Karpas-422 (cell line): ENCODE measurements around the gene PID1. TPM values are rescaled to one million over a fixed set of nuclear protein-coding genes. Genes with fewer than 3 reads are reported as not detected.

Source experiments
- DNase-seq: peaks from one replicate; pipeline ENCODE4 v3.0.0-alpha.2; 2015
- H2AFZ ChIP-seq: fragments of 200-600 bp; sonication (generic); 2 replicates; pipeline ENCODE4 v1.6.1; 2014; ENCODE audit warnings: antibody characterized with exemption, low read length, mixed read lengths
- H3K27ac ChIP-seq: fragments of 200-600 bp; sonication (generic); 2 replicates; pipeline ENCODE4 v1.5.1; 2014; ENCODE audit warnings: mild to moderate bottlenecking, low read length, moderate library complexity
- H3K27me3 ChIP-seq: fragments of 200-600 bp; sonication (generic); 2 replicates; pipeline ENCODE4 v1.6.1; 2014; ENCODE audit warnings: low read length, mixed read lengths
- H3K36me3 ChIP-seq: fragments of 200-600 bp; sonication (generic); 2 replicates; pipeline ENCODE4 v1.6.1; 2014; ENCODE audit warnings: low read length, mixed read lengths; ENCODE audit not compliant: insufficient read depth
- H3K4me1 ChIP-seq: fragments of 200-600 bp; sonication (generic); 2 replicates; pipeline ENCODE4 v1.6.1; 2014; ENCODE audit warnings: mild to moderate bottlenecking, low read length, mixed read lengths
- H3K4me2 ChIP-seq: fragments of 200-600 bp; sonication (generic); 2 replicates; pipeline ENCODE4 v1.6.1; 2014; ENCODE audit warnings: low read length, low read depth, mild to moderate bottlenecking; ENCODE audit not compliant: poor library complexity, severe bottlenecking
- H3K4me3 ChIP-seq: fragments of 200-600 bp; sonication (generic); 2 replicates; pipeline ENCODE4 v1.5.1; 2014; ENCODE audit warnings: mild to moderate bottlenecking, antibody characterized with exemption, low read length, mixed read lengths
- H3K79me2 ChIP-seq: fragments of 200-600 bp; sonication (generic); 2 replicates; pipeline ENCODE4 v1.6.1; 2014; ENCODE audit warnings: mild to moderate bottlenecking, low read length, mixed read lengths
- H3K9ac ChIP-seq: fragments of 200-600 bp; sonication (generic); 2 replicates; pipeline ENCODE4 v1.6.0; 2014; ENCODE audit warnings: low read length
- H3K9me2 ChIP-seq: fragments of 200-600 bp; sonication (generic), shearing (Covaris generic); replicated peaks from 2 replicates; pipeline ENCODE4 v1.6.0; 2014; ENCODE audit warnings: mild to moderate bottlenecking, low read length, moderate library complexity; ENCODE audit not compliant: insufficient read depth
- H3K9me3 ChIP-seq: fragments of 300-700, 200-600 bp; sonication (generic); 2 replicates; pipeline ENCODE4 v1.6.1; 2014; ENCODE audit warnings: low read length, mixed read lengths
- H4K20me1 ChIP-seq: fragments of 200-600 bp; sonication (generic); 2 replicates; pipeline ENCODE4 v1.6.1; 2014; ENCODE audit warnings: mild to moderate bottlenecking, antibody characterized with exemption, low read length, low read depth; ENCODE audit not compliant: insufficient read depth
- total RNA-seq: library from RNA; depleted of rRNA; stranded (reverse); fragments of >200 nt; shearing (Covaris generic); gene quantifications from 2 replicates; pipeline ENCODE4 v1.2.3, GENCODE V29; 2014; ENCODE audit warnings: low replicate concordance

PID1 gene
- total RNA-seq, 1 experiment from 2014 or later: not detected

DNA sequence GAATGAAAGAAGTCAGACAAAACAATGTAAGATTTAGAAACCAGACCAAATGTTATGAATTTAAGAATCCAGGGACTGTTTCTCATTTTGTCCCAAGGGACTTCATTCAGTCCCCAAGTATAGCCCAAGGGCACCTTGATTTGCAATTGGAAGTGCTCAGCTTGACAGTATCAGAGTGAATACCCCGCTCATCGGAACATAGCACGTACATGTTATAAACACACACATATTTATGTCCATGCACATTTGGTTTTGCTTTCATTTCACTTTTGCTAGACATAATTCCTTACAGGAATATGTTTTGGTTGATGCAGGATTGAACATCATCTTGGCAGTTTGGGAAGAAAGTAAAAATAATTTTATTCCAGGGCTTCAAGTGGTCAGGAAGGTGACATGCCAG lies 100.2 kb downstream of the PID1 start:
- Histone ChIP-seq H3K4me3 (no peak overlapping the region), H3K4me1 (no peaks in the 10 kb centered on the region), H4K20me1 (no peaks in the 10 kb centered on the region), H2AFZ (no peak overlapping the region), H3K27ac (no peak overlapping the region), H3K9me2 (no peaks in the 10 kb centered on the region), H3K79me2 (no peaks in the 10 kb centered on the region), H3K4me2 (no peak overlapping the region), H3K36me3 (no peaks in the 10 kb centered on the region), H3K9me3 (no peaks in the 10 kb centered on the region), H3K27me3 (0 out of 2 replicates have a peak, but pooled peaks cover 2% of the 10 kb centered on the region), H3K9ac (no peak overlapping the region)
- no peak for DNase-seq

DNA sequence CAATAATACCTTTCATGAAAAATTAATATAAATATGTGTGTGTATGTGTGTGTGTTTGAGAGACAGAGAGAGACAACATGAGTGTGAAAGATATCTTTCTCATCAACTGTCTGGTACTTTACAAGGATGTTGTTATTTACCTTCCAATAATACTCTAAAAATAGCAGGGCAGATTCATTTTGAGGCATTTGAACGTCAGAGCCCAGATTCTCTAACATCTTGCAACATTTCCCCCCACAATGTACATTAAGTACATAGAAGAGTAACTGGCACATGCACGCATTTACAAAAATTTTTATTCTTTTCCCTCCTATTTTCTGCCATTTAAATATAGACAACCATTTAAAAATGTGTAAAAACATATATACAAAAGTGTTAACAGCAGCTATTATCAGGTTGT lies 100.9 kb downstream of the PID1 start:
- no peaks in the 10 kb centered on the region for H3K9me2 ChIP-seq
- no peak overlapping the region for H3K4me3 ChIP-seq
- H2AFZ ChIP-seq: no peak overlapping the region
- H3K4me1 ChIP-seq: no peaks in the 10 kb centered on the region
- no peak overlapping the region for H3K4me2 ChIP-seq
- H3K9me3 ChIP-seq: no peaks in the 10 kb centered on the region
- no peaks in the 10 kb centered on the region for H4K20me1 ChIP-seq
- no peak overlapping the region for H3K27ac ChIP-seq
- H3K27me3 ChIP-seq: 0 out of 2 replicates have a peak, but pooled peaks cover 2% of the 10 kb centered on the region
- no peak overlapping the region for H3K9ac ChIP-seq
- no peaks in the 10 kb centered on the region for H3K36me3 ChIP-seq
- no peaks in the 10 kb centered on the region for H3K79me2 ChIP-seq
- DNase-seq: no peak

DNA sequence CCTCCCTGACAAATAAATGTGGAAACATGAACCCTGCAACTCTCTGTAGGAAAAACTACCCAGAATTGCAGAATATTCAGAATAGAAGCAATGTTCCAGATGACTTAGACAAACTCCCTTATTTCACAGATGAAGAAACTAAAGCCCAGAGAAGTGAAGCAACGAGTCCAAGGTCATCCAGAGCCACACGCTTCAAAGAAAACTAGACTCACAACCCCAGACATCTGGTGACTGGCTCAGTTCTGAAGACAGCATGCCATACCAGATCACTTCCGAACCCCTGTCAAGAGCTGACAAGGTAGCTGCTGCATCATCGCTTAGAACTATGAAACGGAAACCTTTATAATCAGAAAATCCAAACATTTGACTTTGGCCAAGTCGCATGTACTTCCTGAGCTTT lies 101.3 kb downstream of the PID1 start:
- Histone ChIP-seq H3K9me3 (no peaks in the 10 kb centered on the region), H3K79me2 (no peaks in the 10 kb centered on the region), H3K4me3 (no peak overlapping the region), H3K27ac (no peak overlapping the region), H3K4me1 (no peaks in the 10 kb centered on the region), H3K9me2 (no peaks in the 10 kb centered on the region), H3K4me2 (no peak overlapping the region), H3K36me3 (no peaks in the 10 kb centered on the region), H3K9ac (no peak overlapping the region), H3K27me3 (0 out of 2 replicates have a peak, but pooled peaks cover under 1% of the 10 kb centered on the region), H2AFZ (no peak overlapping the region), H4K20me1 (no peaks in the 10 kb centered on the region)
- no peak for DNase-seq

DNA sequence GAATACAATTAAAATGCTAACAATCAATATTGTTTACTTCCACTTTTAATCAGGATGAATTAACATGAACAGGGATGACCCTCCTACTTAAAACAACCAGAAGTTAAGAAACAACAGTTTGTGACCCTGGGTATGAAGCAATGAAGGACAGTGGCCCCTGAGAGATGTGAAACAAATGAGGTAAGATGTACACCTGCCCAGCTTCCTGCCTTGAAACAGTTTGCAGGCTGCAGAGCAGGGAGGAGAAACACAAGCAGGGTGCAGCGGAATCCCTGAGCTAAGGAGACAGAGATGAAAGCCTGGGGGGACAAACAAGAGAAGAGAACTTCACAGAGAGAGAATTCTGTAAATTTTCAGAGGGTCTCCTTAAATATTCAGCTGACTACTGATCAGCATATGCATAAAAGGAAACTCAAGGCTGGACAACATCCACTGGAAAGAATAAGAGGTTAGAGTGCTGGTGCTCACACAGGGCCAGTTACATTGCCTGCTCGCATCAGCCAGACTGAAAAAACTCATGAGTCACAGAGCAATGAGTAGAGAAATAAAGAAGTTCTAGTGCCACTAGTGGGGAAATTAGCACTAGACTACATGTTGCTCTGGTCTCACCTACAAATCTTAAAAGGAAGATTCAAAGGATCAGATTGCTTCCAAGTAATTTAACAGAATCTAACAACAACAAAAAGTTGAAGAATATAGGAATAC lies 106.4 kb downstream of the PID1 start:
- Histone ChIP-seq H3K4me3 (no peak overlapping the region), H3K4me1 (no peaks in the 10 kb centered on the region), H3K9me2 (no peaks in the 10 kb centered on the region), H3K27me3 (no peaks in the 10 kb centered on the region), H4K20me1 (no peaks in the 10 kb centered on the region), H3K9ac (no peak overlapping the region), H3K9me3 (no peaks in the 10 kb centered on the region), H2AFZ (no peak overlapping the region), H3K4me2 (no peak overlapping the region), H3K79me2 (no peaks in the 10 kb centered on the region), H3K36me3 (no peaks in the 10 kb centered on the region), H3K27ac (no peak overlapping the region)
- DNase-seq: no peak

DNA sequence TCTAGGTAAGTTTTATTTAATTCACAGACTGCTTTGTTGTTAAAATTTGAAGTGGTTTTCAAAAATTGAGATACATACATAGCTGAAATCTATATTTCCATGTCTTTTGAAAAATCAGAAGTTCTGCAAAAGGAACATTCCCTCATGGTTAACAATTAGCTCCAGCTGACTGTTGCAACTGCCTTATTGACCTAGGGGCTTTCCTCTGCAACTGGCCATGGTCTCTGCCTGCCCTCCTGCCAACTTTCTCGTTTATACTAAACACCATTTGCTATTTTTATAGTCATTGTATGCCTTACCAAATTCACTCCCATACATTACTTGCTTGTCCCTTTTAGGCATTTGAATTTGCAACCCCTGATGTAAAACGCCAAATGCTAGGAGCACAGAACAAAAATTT lies 107.2 kb downstream of the PID1 start:
- Histone ChIP-seq H4K20me1 (no peaks in the 10 kb centered on the region), H3K4me1 (no peaks in the 10 kb centered on the region), H2AFZ (no peak overlapping the region), H3K36me3 (no peaks in the 10 kb centered on the region), H3K27ac (no peak overlapping the region), H3K79me2 (no peaks in the 10 kb centered on the region), H3K27me3 (no peaks in the 10 kb centered on the region), H3K4me3 (no peak overlapping the region), H3K9me3 (no peaks in the 10 kb centered on the region), H3K9me2 (no peaks in the 10 kb centered on the region), H3K4me2 (no peak overlapping the region), H3K9ac (no peak overlapping the region)
- no peak for DNase-seq

DNA sequence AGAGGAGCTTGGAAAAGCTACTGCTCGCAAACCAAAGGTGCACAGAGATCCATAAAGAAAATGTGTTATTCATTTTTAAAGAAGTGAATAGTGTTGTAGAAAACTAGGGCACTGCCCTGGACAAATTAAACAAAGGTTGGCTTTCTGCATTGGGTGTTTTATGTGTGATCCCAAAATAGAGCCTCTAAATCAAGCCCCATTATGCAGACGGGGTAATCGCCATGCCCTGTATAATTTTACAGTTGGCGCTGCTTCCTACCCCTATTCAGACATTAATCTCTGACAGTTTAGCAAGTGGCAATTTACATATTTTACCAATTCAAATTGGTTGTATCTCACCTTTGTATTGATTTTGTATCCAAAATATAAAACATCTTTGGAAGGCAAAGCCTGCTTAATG lies 109.1 kb downstream of the PID1 start:
- no peaks in the 10 kb centered on the region for H3K9me3 ChIP-seq
- no peaks in the 10 kb centered on the region for H3K27me3 ChIP-seq
- no peaks in the 10 kb centered on the region for H3K79me2 ChIP-seq
- H3K9ac ChIP-seq: no peak overlapping the region
- H3K4me2 ChIP-seq: no peak overlapping the region
- H3K4me1 ChIP-seq: no peaks in the 10 kb centered on the region
- DNase-seq: no peak
- H2AFZ ChIP-seq: no peak overlapping the region
- no peak overlapping the region for H3K27ac ChIP-seq
- H3K36me3 ChIP-seq: no peaks in the 10 kb centered on the region
- H3K9me2 ChIP-seq: no peaks in the 10 kb centered on the region
- no peaks in the 10 kb centered on the region for H4K20me1 ChIP-seq
- H3K4me3 ChIP-seq: no peak overlapping the region

DNA sequence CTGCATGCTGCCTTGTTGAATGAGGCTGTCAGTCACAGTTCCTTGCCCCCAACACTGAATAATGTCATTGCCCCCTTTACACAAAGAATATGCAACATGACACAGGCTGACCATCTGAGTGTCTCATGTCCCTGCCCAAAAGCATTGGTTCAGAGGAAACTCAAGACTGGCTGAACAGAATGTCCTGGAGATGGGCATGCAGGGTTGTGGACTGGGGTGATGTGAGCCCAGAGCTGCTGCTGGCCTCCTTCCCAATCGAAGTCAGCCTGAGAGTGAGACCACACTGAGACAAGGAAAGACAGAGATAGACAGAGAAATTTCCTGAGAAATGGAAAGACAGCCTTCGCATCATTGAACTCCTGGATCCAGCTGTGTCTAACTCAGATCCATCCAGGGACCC lies 110.1 kb downstream of the PID1 start:
- Histone ChIP-seq H2AFZ (no peak overlapping the region), H3K4me3 (no peak overlapping the region), H3K27ac (no peak overlapping the region), H3K27me3 (no peaks in the 10 kb centered on the region), H3K4me1 (no peaks in the 10 kb centered on the region), H3K79me2 (no peaks in the 10 kb centered on the region), H3K9ac (no peak overlapping the region), H3K4me2 (no peak overlapping the region), H3K9me3 (no peaks in the 10 kb centered on the region), H3K36me3 (no peaks in the 10 kb centered on the region), H3K9me2 (no peaks in the 10 kb centered on the region), H4K20me1 (no peaks in the 10 kb centered on the region)
- no peak for DNase-seq

DNA sequence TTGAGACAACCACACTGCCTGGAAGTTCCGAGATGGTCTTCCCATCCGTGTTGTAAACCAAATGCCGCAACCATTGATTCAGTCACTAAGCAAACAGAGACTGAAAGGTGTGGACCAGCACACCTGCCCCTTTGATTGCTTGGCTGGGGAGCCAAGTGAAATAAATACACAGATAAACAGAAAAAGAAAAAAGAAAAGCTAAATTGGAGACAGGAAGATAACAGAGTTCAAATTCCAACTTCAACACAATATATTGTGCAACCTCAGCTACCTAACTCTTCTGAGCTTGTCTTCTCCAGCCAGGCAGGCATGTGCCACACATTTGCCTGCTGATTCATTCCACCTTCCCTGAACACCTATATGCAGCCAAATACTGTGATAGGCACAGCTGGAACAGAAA lies 110.9 kb downstream of the PID1 start:
- no peaks in the 10 kb centered on the region for H4K20me1 ChIP-seq
- no peaks in the 10 kb centered on the region for H3K9me3 ChIP-seq
- H3K79me2 ChIP-seq: no peaks in the 10 kb centered on the region
- no peak overlapping the region for H3K27ac ChIP-seq
- H2AFZ ChIP-seq: no peak overlapping the region
- H3K36me3 ChIP-seq: no peaks in the 10 kb centered on the region
- no peaks in the 10 kb centered on the region for H3K4me1 ChIP-seq
- no peaks in the 10 kb centered on the region for H3K27me3 ChIP-seq
- H3K9ac ChIP-seq: no peak overlapping the region
- no peak overlapping the region for H3K4me2 ChIP-seq
- DNase-seq: no peak
- H3K9me2 ChIP-seq: no peaks in the 10 kb centered on the region
- no peak overlapping the region for H3K4me3 ChIP-seq
